IPS-18a (cell line): ENCODE measurements around the gene RANBP17.
"Not testable (repeated sequence)": the region's sequence is repeated elsewhere in the genome, so short reads cannot be mapped to it uniquely, and the experiment has no call there.

Experiments
- H3K27ac ChIP-seq: one replicate; pipeline ENCODE4 v1.5.1; 2013; ENCODE audit warnings: low read length
- H3K27me3 ChIP-seq: one replicate; pipeline ENCODE4 v1.6.1; 2013; ENCODE audit warnings: mild to moderate bottlenecking, low read length; ENCODE audit not compliant: control insufficient read depth, insufficient read depth
- H3K36me3 ChIP-seq: one replicate; pipeline ENCODE4 v1.6.1; 2013; ENCODE audit warnings: low read depth, low read length; ENCODE audit not compliant: control insufficient read depth
- H3K4me1 ChIP-seq: one replicate; pipeline ENCODE4 v1.6.1; 2013; ENCODE audit warnings: low read depth, low read length; ENCODE audit not compliant: control insufficient read depth
- H3K4me3 ChIP-seq: one replicate; pipeline ENCODE4 v1.5.1; 2013; ENCODE audit warnings: low read length
- H3K9ac ChIP-seq: one replicate; pipeline ENCODE4 v1.6.1; 2013; ENCODE audit warnings: mild to moderate bottlenecking, low read length, moderate library complexity
- H3K9me3 ChIP-seq: one replicate; pipeline ENCODE4 v1.6.1; 2013; ENCODE audit warnings: low read depth, low read length; ENCODE audit not compliant: control insufficient read depth

The RANBP17 gene

GRCh38 chr5:171275841-171276544, 414.2 kb downstream of the RANBP17 start:
- Histone ChIP-seq H3K36me3 (no peaks in the 10 kb centered on the region), H3K4me1 (no peaks in the 10 kb centered on the region), H3K9ac (no peak overlapping the region), H3K9me3 (no peaks in the 10 kb centered on the region), H3K27ac (no peak overlapping the region), H3K4me3 (no peak overlapping the region), H3K27me3 (no peaks in the 10 kb centered on the region)

GRCh38 chr5:171283753-171284152, 421.9 kb downstream of the RANBP17 start:
- H3K27me3 ChIP-seq: no peaks in the 10 kb centered on the region
- H3K4me3 ChIP-seq: no peak overlapping the region
- no peak overlapping the region for H3K27ac ChIP-seq
- H3K9ac ChIP-seq: no peak overlapping the region
- H3K36me3 ChIP-seq: no peaks in the 10 kb centered on the region
- H3K4me1 ChIP-seq: no peaks in the 10 kb centered on the region
- H3K9me3 ChIP-seq: no peaks in the 10 kb centered on the region

DNA sequence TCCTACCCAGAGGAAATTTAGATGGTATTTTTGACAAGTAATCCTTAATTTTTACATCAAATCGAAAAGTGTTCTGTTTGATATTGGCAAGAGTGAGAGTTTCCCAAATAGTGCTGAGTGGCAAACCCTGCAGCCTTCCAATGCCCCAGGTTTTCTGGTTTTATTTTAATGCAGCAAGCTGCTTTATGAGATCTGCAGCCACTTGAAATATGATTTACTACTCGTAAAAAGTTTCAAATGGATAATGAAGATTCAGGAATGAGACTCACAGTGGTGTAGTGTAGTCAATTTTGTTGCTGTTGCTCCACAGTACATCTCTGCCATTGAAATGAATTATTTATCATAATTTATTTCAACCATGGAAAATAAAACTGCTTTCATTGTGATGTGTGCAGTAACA, 423.6 kb downstream of the RANBP17 start:
- Histone ChIP-seq H3K27me3 (no peaks in the 10 kb centered on the region), H3K27ac (no peak overlapping the region), H3K9me3 (no peaks in the 10 kb centered on the region), H3K4me1 (no peaks in the 10 kb centered on the region), H3K9ac (no peak overlapping the region), H3K4me3 (no peak overlapping the region), H3K36me3 (no peaks in the 10 kb centered on the region)

DNA sequence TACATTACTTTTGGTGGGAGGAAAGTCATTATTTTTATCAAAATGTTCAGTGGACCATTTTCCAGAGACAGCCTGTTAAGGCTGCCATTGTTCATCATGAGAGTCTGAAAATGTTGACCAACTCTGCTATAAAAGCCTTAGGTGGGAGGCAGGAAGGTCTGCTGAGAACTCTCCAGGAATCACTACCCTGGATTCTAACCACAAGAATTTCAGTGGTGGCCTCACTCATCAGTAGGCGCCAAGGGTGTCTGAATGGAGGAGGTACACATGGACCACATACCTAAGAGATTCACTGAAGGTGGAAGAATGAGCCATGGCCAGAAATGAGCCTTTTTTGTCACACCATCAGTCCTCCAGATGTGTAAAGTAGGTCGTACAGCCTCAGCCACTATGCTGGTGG, 426.2 kb downstream of the RANBP17 start:
- H3K36me3 ChIP-seq: no peaks in the 10 kb centered on the region
- H3K9ac ChIP-seq: no peak overlapping the region
- no peaks in the 10 kb centered on the region for H3K4me1 ChIP-seq
- no peak overlapping the region for H3K4me3 ChIP-seq
- no peaks in the 10 kb centered on the region for H3K9me3 ChIP-seq
- no peaks in the 10 kb centered on the region for H3K27me3 ChIP-seq
- H3K27ac ChIP-seq: no peak overlapping the region

GRCh38 chr5:171291371-171291770, 429.6 kb downstream of the RANBP17 start:
- Histone ChIP-seq H3K4me1 (no peaks in the 10 kb centered on the region), H3K27ac (no peak overlapping the region), H3K4me3 (no peak overlapping the region), H3K9me3 (no peaks in the 10 kb centered on the region), H3K36me3 (no peaks in the 10 kb centered on the region), H3K27me3 (no peaks in the 10 kb centered on the region), H3K9ac (no peak overlapping the region)

- H3K27ac ChIP-seq: no peak overlapping the region
- H3K27me3 ChIP-seq: no peaks in the 10 kb centered on the region
- no peak overlapping the region for H3K9ac ChIP-seq
- no peaks in the 10 kb centered on the region for H3K4me1 ChIP-seq
- no peak overlapping the region for H3K4me3 ChIP-seq
- no peaks in the 10 kb centered on the region for H3K36me3 ChIP-seq
- H3K9me3 ChIP-seq: no peaks in the 10 kb centered on the region
Measured at GRCh38 chr5:171295299-171295698, 433.5 kb downstream of the RANBP17 start.

DNA sequence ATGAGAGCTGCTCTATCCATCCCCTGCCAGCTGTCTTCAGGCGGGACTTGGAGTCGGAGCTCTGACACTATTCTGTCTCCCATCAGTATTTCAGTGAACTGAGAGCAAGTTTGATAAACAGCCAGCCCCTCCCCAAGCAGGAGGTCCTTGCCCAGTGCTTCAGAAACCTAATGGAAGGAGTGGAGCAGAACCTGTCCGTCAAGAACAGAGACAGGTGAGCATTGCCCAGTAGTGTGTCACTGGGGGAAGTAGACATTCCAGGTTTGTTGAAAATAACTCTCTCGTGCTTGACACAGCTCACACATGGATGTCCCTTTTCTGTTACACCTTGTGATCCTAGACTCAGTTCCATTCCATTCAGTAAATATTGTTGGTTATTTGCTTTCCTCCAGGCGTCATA, 434.0 kb downstream of the RANBP17 start:
- H3K27me3 ChIP-seq: peaks cover 5% of the 10 kb centered on the region
- H3K9ac ChIP-seq: no peak overlapping the region
- H3K36me3 ChIP-seq: no peaks in the 10 kb centered on the region
- no peak overlapping the region for H3K27ac ChIP-seq
- no peaks in the 10 kb centered on the region for H3K4me1 ChIP-seq
- no peaks in the 10 kb centered on the region for H3K9me3 ChIP-seq
- no peak overlapping the region for H3K4me3 ChIP-seq

GRCh38 chr5:171297941-171298340, 436.1 kb downstream of the RANBP17 start:
- H3K4me3 ChIP-seq, H3K9me3 ChIP-seq, H3K9ac ChIP-seq, H3K36me3 ChIP-seq, H3K4me1 ChIP-seq, H3K27ac ChIP-seq: not testable (repeated sequence)
- peaks cover 21% of the 10 kb centered on the region for H3K27me3 ChIP-seq

DNA sequence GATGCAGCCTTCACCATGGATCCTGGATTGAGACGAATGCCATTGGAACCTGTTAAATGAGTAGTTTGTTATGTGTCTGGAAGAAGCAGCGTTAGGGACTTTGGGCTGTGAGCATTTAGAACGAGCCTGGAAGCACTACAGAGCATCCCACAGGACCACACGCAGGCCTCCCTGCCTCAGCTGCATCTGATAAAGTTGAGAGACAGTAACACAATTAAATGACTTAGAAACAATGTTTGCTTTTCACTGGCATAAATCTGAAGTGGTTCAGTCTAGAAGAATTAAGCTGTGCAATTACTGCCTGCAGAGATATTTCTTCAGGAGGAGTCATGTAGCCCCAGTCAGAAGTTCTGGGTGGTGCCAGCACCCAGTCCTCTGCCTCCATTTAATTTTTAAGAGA, 437.4 kb downstream of the RANBP17 start:
- Histone ChIP-seq H3K4me3 (no peak overlapping the region), H3K36me3 (no peaks in the 10 kb centered on the region), H3K9me3 (no peaks in the 10 kb centered on the region), H3K27ac (no peak overlapping the region), H3K4me1 (no peaks in the 10 kb centered on the region), H3K9ac (no peak overlapping the region), H3K27me3 (peaks cover 34% of the 10 kb centered on the region)

DNA sequence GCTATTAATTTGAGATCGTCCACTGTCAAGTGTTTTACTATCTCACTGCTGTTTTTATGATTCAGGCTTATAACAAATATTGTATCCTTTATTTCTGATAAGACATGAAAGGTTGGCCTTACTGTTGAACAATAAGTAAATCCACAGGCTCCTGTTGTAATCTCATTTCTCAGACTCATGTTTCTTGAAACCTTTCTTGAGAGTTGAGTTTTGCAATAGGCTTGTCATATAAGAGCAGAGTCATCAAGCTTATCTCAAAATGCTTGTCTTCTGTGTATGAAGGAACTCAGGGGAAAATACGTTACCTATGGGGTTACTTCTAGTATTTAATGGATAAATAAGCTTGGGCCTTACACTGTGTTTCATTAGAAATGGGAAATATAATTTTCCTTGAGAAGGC, 438.0 kb downstream of the RANBP17 start:
- no peaks in the 10 kb centered on the region for H3K9me3 ChIP-seq
- no peak overlapping the region for H3K27ac ChIP-seq
- H3K9ac ChIP-seq: no peak overlapping the region
- H3K4me1 ChIP-seq: no peaks in the 10 kb centered on the region
- H3K27me3 ChIP-seq: peaks cover 40% of the 10 kb centered on the region
- H3K4me3 ChIP-seq: no peak overlapping the region
- no peaks in the 10 kb centered on the region for H3K36me3 ChIP-seq

- no peak overlapping the region for H3K27ac ChIP-seq
- no peak overlapping the region for H3K9ac ChIP-seq
- peaks cover 45% of the 10 kb centered on the region for H3K27me3 ChIP-seq
- H3K4me1 ChIP-seq: no peaks in the 10 kb centered on the region
- no peaks in the 10 kb centered on the region for H3K9me3 ChIP-seq
- H3K36me3 ChIP-seq: no peaks in the 10 kb centered on the region
- H3K4me3 ChIP-seq: no peak overlapping the region
Measured at GRCh38 chr5:171300358-171300757, 438.5 kb downstream of the RANBP17 start.

DNA sequence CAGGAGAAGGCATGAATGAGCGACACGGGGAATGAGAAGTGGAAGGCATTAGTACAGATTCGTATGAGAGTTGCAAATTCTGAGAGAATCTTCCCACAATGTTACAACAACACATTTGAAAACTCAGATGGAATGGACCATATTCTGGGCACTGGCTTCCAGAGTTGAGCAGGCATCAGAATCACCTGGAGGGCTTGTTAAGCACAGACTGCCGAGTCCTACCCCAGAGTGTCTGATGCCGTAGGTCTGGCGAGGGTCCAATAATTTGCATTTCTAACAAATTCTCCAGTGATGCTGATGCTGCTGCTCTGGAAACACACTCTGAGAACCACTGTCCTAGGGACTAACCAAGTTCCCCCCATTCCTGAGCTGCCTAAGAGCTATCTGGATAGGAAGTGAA, 444.3 kb downstream of the RANBP17 start:
- peaks cover 9% of the 10 kb centered on the region for H3K4me1 ChIP-seq
- peaks cover 97% of the 10 kb centered on the region for H3K27me3 ChIP-seq
- no peaks in the 10 kb centered on the region for H3K9me3 ChIP-seq
- H3K9ac ChIP-seq: no peak overlapping the region
- H3K36me3 ChIP-seq: no peaks in the 10 kb centered on the region
- no peak overlapping the region for H3K4me3 ChIP-seq
- H3K27ac ChIP-seq: no peak overlapping the region
